Stimulated activated CD4-positive, alpha-beta T cell treated with anti-CD3 and anti-CD28 coated beads, TNF-alpha, amount 100 ng/mL, for 4 hours (primary cell): ENCODE results near the gene P3H1.
"Not testable (repeated sequence)": the region's sequence is repeated elsewhere in the genome, so short reads cannot be mapped to it uniquely, and the experiment has no call there.

Source experiments
- DNase-seq, 3 experiments: peaks; one replicate each; pipeline ENCODE4 v3.0.0-alpha.2; 2020; ENCODE audit warnings: low read depth in 3 of 3

The P3H1 gene

GRCh38 chr1:42769811-42770210 lies 3.0 kb upstream of the P3H1 start:
- no peak for DNase-seq

GRCh38 chr1:42768172-42768571 lies 1.3 kb upstream of the P3H1 start:
- DNase-seq, result no peak

- peak in 1 of 3 experiments; percentile 25 for DNase-seq
These were observed 727 bp upstream of the P3H1 start for GRCh38 chr1:42767510-42768000.

- DNase-seq, result peak in 1 of 3 experiments; percentile 43
These were observed 742 bp downstream of the P3H1 start for GRCh38 chr1:42765832-42766740.

GRCh38 chr1:42765269-42765668 lies 1.6 kb downstream of the P3H1 start:
- DNase-seq, result no peak

GRCh38 chr1:42762269-42762668 lies 4.6 kb downstream of the P3H1 start:
- DNase-seq, result no peak

DNA sequence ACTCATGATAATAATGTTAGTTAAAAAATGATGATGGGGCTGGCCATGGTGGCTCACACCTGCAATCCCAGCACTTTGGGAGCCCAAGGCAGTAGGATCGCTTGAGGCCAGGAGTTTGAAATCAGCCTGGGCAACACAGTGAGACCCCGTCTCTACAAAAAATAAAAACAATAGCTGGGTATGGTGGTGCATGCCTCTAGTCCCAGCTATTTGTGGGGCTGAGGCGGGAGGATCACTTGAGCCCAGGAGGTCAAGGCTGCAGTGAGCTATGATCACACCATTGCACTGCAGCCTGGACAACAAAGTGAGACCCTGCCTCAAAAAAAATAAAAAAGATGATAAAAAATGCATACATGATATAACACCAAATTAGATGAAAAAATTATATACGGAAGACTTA lies 5.3 kb downstream of the P3H1 start:
- DNase-seq, result no peak

- DNase-seq, result no peak
These were observed 7.7 kb downstream of the P3H1 start for GRCh38 chr1:42759114-42759513.

- no peak for DNase-seq
These were observed 8.2 kb downstream of the P3H1 start for GRCh38 chr1:42758641-42759040.

- DNase-seq, result no peak
These were observed 8.9 kb downstream of the P3H1 start for GRCh38 chr1:42757892-42758275.

DNA sequence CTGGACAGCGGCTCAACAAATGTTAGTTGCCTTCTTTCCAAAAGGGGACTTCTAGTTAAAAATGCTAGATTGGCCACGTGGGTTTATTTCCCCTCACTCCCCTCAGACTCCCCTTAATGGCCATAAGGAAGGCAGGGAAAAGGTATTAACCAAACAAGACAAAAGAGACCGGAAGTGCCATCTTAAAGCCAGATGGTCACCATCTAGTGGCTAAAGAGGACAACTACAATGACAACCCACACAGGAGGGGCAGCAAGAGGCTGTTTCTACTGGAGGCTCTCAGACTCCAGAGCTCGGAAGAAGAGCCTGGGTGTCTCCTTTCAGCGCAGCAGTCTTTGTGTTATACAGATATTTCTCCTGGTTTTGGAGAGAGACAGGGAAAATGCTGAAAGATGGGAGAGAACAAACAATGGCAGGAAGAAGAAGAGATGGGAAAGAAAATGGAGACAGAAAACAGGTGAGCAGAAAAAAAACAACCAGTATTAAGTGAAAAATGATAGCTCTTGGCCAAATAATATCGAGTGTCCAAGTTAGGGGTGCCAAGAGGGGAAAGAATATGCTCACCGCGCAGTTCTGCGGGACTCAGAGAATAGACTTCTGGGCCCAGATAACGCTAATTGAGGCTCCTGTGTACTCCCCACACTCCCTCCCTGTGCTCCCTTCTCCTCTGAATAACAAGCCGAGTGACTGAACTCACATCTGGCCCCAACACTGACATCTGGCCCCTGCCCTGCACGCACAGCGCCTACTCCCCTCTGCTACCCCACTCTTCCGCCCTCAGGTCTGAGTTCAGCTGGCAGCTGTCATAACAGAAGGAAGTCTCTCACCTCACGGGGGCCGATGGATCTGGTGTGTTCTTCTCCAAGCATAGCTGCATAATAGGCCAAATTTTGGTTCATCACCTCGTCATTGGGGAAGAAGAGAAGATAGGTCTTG lies 9.6 kb downstream of the P3H1 start:
- no peak for DNase-seq

GRCh38 chr1:42753070-42753469 lies 13.8 kb downstream of the P3H1 start:
- no peak for DNase-seq

DNA sequence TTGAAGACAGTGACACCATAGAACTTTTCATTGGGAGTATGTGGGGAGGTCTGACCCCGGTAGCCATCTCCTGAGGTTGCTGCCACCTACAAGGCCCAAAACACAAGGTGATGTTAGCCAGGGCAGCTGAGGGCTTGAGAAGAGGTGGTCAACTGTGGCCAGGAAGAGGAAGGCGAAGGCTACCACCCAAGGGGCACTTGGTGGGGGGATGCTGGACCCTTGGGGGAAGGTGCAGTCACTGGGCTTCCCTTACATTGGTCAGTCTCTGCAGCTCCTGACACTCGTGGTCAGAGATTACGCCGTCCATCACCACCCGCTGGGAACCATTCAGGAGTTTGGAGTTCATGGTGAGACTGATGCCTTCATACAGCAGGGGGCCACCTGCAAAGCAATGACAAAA lies 14.5 kb downstream of the P3H1 start:
- no peak for DNase-seq

DNA sequence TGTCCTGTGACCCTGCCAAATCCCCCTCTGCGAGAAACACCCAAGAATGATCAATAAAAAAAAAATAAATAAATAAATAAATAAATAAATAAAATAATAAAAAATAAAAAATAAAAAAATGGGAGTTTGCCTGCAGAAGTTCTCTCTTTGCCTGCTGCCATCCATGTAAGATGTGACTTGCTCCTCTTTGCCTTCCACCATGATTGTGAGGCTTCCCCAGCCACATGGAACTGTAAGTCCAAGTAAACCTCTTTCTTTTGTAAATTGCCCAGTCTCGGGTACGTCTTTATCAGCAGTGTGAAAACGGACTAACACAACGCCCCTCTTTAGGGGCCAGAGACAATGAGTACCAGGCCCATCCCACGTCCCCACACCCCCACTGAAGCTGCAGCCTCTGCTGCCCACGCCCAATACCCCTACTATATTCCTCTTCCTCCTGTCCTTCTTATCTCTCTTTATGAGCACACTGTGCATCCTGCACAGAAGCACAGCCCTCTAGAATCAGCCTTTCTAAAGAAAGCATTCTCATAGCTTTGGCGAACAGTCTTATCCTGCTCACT lies 15.2 kb downstream of the P3H1 start:
- not testable (repeated sequence) for DNase-seq

- DNase-seq, result no peak
These were observed 16.8 kb downstream of the P3H1 start for GRCh38 chr1:42750041-42750440.

- no peak for DNase-seq
These were observed 18.1 kb downstream of the P3H1 start for GRCh38 chr1:42748461-42749410.

DNA sequence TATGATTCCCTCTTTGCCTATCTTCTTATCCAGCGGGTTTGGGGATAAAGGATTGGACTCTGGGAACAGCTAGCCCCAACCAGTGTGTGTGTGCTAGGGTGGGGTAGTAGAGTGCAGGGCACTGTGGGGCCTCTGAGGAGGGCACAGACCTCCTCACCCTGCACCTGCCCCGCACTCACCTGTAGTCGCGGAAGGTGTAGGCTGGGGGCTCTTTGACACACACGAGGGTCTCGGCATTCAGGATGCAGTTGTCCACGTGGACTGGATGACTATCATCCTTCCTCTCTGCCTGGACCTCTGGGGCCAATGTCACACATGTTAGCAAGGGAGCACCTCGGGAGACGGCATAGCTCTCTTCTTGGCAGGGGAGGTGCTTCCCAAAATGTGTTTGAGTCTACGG lies 18.8 kb downstream of the P3H1 start:
- no peak for DNase-seq

DNA sequence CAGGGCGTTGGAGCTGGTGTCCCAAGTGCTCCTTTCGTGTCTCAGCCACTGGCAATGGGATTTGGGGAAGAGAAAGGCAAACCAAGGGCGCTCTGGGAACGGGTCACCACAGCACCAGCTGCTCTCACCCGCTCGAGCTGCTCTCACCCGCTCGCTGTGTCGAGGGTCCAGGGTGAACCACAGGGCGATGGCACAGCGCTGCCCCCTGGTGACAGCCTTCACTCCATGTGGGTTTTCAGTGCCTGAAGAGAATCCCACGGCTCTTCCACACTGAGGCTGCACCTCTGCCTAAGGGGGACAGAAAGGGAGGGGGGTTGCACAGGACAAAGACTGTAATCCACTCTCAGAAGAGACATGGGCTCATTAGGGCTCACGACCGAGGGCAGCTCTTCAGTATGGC lies 19.7 kb downstream of the P3H1 start:
- peak; percentile 12 to 28 (median 17) for DNase-seq

DNA sequence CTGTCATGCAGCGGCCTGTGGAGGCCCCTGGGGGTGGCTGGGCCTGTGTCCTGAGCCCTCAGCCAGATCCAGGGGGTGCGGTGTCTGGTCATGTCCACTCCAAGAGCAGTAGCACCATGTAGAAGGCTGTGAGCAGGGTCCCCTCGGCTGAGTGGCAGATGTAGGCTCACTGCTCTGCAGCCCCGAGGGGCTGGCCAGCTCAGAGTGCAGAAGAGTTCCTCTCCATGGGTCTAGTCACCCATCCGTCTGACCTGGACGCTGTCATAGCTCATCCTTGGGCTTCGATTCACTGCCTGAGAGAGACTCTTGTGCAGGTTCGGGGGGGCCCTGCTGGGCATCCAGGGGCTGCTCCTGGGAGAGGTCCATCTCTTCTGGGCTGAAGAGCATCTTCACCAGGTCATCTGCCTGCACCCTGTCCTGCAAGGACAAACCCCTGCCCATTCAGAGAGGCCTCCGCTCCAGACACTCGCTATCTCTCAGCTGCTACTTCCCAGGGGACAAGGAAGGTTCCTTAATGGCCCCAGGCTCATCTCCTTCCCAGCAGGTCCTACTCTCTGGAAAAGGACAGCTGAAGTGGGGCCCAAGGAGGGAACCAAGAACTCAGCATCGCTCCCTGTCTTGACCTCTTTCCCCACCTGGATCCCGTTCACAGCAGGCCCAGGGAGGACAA lies 20.3 kb downstream of the P3H1 start:
- no peak for DNase-seq

- DNase-seq, result no peak
These were observed 21.0 kb downstream of the P3H1 start for GRCh38 chr1:42745851-42746250.

DNA sequence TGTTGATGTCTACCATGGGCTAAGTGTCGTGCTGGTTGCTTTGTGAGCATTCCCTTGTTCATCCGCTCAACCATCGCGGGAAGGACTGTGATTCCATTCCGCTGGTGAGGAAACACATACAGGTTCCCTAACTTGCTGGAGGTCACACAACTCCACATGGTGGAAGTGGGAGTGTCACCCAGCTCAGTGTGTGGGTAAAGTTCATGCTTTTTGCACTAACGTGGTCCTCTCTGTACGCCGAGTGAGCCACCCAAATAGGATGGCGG lies 22.7 kb downstream of the P3H1 start:
- no peak for DNase-seq
